Body of pancreas (tissue), 4 donors: Measurements from ENCODE around the gene MT1M. TPM values are rescaled to one million over a fixed set of nuclear protein-coding genes. Genes with fewer than 3 reads are reported as not detected.

Experiments
- ATAC-seq: fragments of 150-250 bp; one replicate; pipeline ENCODE4 v1.9.1; 2016
- DNase-seq, 4 donors: peaks; one replicate each; pipeline ENCODE4 v3.0.0-alpha.2; 2019
- H3K27ac ChIP-seq, 4 donors: fragments of 200-600 bp; sonication (generic); 1 replicate in 3 of 4; 2 replicates in 1 of 4; pipeline versions ENCODE4 v1.5.1 to v1.6.1; 2016 to 2019; ENCODE audit warnings: mild to moderate bottlenecking in 1 of 4, mixed read lengths in 1 of 4, moderate library complexity in 1 of 4
- H3K27me3 ChIP-seq, 2 donors: fragments of 200-600 bp; sonication (generic); one replicate each; pipeline ENCODE4 v1.6.0; 2016; ENCODE audit warnings: mild to moderate bottlenecking in 1 of 2
- H3K36me3 ChIP-seq, 2 donors: fragments of 200-600 bp; sonication (generic); replicated peaks in 1 of 2; 2 replicates each; pipeline ENCODE4 v1.5.1; 2016; ENCODE audit warnings: low read depth in 2 of 2; ENCODE audit not compliant: insufficient read depth in 1 of 2
- H3K4me1 ChIP-seq: fragments of 200-600 bp; sonication (generic); one replicate; pipeline ENCODE4 v1.6.0; 2016
- H3K4me3 ChIP-seq, 2 donors: fragments of 200-600 bp; sonication (generic); 1 replicate in 1 of 2; 2 replicates in 1 of 2; pipeline ENCODE4 v1.5.1; 2016 to 2019
- H3K9me3 ChIP-seq, 3 donors: fragments of 200-600 bp; sonication (generic); 1 replicate in 2 of 3; 2 replicates in 1 of 3; pipeline ENCODE4 v1.5.1; 2016
- POLR2A ChIP-seq, 3 donors: fragments of 450-650 bp; IDR thresholded peaks; one replicate each; pipeline ENCODE4 v1.6.1; 2016; ENCODE audit warnings: antibody characterized with exemption in 3 of 3, mild to moderate bottlenecking in 2 of 3
- WGBS, 2 donors: methylation state at CpG; one replicate each; pipeline ENCODE4 v1.1.5; 2017; 5-methylcytosine and 5-hydroxymethylcytosine counted together
- intact Hi-C: fragments of 100-400 bp; cut with DNase I; formaldehyde crosslinking; loops from one replicate; pipeline ENCODE4 v1.15.1; 2023
- total RNA-seq, 2 donors: library from RNA; depleted of rRNA; stranded (reverse); fragments of >200 nt; gene quantifications; one replicate each; pipeline ENCODE4 v1.1.0, GENCODE V29; 2016
- TF ChIP-seq, protein P1 (sequence below), 7 experiments: fragments of 450-650 bp in 4 of 7; fragments of 200-600 bp in 3 of 7; sonication (generic) in 3 of 7; IDR thresholded peaks; one replicate each; pipeline ENCODE4 v1.5.1; 2016 to 2019; ENCODE audit warnings: antibody characterized with exemption in 7 of 7

MT1M gene
- total RNA-seq, 2 donors from 2014 or later = 9.6 to 112 TPM

DNA sequence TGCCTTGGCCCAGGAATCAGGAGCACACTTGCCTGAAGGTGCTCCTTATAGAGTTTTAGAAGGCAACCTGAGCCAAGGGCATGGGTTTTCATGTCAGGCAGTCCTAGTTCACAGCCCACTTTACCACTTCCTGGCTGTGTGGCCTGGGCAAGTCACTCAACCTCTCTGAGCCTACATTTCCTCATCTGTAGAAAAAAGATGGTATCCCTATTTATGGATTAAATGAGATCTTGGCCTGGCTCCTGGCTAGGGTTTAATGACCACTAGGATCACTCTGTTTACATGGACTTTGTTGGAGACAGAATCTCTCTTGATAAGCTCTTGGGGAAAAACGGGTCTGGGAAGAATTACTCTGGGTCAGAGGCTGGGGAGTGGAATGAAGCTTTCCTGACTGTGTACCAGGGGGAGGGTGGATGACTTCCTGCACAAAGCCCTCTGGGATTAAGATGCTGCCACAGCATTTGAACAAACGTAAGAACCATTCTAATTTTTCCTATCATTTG lies 21.8 kb upstream of the MT1M start:
- TF ChIP-seq POLR2A (IDR thresholded peaks at IDR 0.05) = no peak
- TF ChIP-seq, protein P1, sequence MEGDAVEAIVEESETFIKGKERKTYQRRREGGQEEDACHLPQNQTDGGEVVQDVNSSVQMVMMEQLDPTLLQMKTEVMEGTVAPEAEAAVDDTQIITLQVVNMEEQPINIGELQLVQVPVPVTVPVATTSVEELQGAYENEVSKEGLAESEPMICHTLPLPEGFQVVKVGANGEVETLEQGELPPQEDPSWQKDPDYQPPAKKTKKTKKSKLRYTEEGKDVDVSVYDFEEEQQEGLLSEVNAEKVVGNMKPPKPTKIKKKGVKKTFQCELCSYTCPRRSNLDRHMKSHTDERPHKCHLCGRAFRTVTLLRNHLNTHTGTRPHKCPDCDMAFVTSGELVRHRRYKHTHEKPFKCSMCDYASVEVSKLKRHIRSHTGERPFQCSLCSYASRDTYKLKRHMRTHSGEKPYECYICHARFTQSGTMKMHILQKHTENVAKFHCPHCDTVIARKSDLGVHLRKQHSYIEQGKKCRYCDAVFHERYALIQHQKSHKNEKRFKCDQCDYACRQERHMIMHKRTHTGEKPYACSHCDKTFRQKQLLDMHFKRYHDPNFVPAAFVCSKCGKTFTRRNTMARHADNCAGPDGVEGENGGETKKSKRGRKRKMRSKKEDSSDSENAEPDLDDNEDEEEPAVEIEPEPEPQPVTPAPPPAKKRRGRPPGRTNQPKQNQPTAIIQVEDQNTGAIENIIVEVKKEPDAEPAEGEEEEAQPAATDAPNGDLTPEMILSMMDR (IDR thresholded peaks at IDR 0.05) = no peak
- H3K4me1 ChIP-seq = peaks cover 46% of the 10 kb centered on the region
- intact Hi-C loops = no loop called here
- no peaks in the 10 kb centered on the region for H3K9me3 ChIP-seq
- DNase-seq = no peak
- 17 to 21% methylated on average over 2 of the region's 2 CpGs for WGBS, 2 donors
- ATAC-seq = no peak
- H3K36me3 ChIP-seq = no peaks in the 10 kb centered on the region
- H3K27me3 ChIP-seq = no peaks in the 10 kb centered on the region
- H3K4me3 ChIP-seq = no peak overlapping the region
- peak overlapping the region; percentile 91 to 97 (median 92) for H3K27ac ChIP-seq

DNA sequence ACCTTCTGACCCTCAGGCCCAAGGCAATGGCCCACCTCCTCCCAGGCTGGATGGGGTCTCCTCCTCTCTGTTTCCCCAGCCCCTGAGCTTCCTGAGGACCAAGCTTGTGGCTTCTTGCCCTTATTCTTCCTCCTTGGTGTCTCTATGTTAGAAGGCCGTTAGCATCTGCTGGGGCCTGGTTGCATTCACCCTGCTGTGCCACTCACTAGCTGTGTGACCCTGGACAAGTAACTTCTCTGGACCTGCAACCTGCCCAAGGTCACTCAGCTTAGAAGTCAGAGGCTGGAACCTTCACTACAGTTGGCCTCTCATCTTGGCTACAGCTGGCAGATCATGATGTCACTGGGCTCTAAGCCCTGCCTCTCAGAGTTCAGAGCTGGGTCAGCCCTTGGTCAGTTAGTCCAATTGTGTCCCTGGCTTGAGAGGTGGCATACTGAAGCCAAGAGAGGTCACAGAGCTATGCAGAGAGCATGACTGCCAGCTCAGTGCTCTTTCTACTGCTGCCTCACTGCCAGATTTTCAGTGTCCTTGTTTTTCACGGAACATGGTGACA lies 21.1 kb upstream of the MT1M start:
- Histone ChIP-seq H3K27ac (peak overlapping the region; percentile 91 to 97 (median 92)), H3K4me3 (no peak overlapping the region), H3K27me3 (no peaks in the 10 kb centered on the region), H3K9me3 (no peaks in the 10 kb centered on the region), H3K36me3 (no peaks in the 10 kb centered on the region), H3K4me1 (peaks cover 46% of the 10 kb centered on the region)
- intact Hi-C loops = no loop called here
- 33 to 42% methylated on average over 2 of the region's 2 CpGs for WGBS, 2 donors
- TF ChIP-seq, protein P1 (IDR thresholded peaks at IDR 0.05) = no peak
- TF ChIP-seq POLR2A (IDR thresholded peaks at IDR 0.05) = no peak
- ATAC-seq (peak; percentile 19), DNase-seq (peak; percentile 60 to 73 (median 67))

DNA sequence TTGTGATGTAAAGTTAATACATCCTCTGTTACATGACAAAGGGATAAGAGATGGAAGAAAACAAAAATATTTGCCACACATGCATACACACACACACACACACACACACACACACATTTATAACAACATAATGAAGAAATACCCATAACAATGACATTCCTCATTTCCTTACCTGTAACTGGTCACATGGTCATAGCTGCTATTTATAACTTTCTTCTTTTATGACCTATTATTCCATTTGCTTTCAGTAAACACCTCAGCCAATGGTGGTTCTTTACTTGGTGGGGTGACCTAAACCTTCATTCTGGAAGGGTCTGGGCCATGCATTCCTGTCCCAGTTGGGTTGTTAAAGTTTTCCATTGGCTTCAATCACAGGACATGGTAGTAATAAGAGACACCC lies 18.8 kb upstream of the MT1M start:
- H3K36me3 ChIP-seq = no peaks in the 10 kb centered on the region
- peaks cover 50% of the 10 kb centered on the region for H3K4me1 ChIP-seq
- intact Hi-C loops = no loop called here

DNA sequence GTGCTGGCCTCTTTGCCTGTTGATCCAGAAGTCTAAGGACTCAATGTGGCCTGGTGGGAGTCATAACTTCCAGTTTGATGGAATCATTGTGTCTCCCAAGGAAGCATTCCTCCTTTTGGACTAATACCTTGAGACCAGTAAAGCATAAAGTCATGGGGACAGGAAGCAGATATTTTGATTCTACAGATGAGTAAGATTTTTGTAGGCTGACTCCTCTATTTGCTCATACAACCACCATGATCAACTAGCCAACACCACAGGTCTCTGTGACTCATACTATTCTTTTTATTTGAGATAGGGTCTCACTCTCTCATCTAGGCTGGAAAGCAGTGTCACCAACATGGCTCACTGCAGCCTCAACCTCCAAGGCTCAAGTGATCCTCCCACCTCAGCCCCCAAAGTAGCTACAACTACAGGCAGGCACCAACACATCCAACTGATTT lies 17.9 kb upstream of the MT1M start:
- intact Hi-C loops = no loop called here
- H3K36me3 ChIP-seq = no peaks in the 10 kb centered on the region
- no peak overlapping the region for H3K27ac ChIP-seq
- H3K9me3 ChIP-seq = no peaks in the 10 kb centered on the region
- DNase-seq (no peak), ATAC-seq (no peak)
- H3K4me1 ChIP-seq = peaks cover 49% of the 10 kb centered on the region
- TF ChIP-seq, protein P1 (IDR thresholded peaks at IDR 0.05) = no peak
- TF ChIP-seq POLR2A (IDR thresholded peaks at IDR 0.05) = no peak
- H3K27me3 ChIP-seq = no peaks in the 10 kb centered on the region
- no peak overlapping the region for H3K4me3 ChIP-seq

More for the DNA sequence above, 18.8 kb upstream of the MT1M start:
- no peak overlapping the region for H3K4me3 ChIP-seq
- H3K9me3 ChIP-seq = no peaks in the 10 kb centered on the region
- no peak for ATAC-seq
- TF ChIP-seq, protein P1 (IDR thresholded peaks at IDR 0.05) = no peak
- TF ChIP-seq POLR2A (IDR thresholded peaks at IDR 0.05) = no peak
- no peak overlapping the region for H3K27ac ChIP-seq
- H3K27me3 ChIP-seq = no peaks in the 10 kb centered on the region
- no peak for DNase-seq

DNA sequence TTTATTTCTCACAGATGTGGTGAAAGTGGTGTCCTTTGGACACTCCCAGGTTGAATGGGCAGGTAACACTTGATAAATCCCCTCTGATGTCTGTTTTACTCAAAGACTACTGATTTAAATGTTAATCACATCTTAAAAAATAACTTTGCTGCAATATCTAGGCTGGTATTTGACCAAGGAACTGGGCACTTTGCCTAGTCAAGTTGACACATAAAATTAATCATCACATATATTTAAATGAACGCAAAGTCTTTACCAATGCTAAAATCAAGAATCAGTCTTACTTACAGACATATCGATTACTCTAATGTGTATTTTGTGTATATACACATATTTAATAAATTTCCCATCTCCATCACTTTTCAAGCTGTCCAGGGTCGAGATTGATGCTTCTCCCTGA lies 17.1 kb upstream of the MT1M start:
- no peaks in the 10 kb centered on the region for H3K27me3 ChIP-seq
- ATAC-seq (no peak), DNase-seq (no peak)
- no peak overlapping the region for H3K27ac ChIP-seq
- intact Hi-C loops = no loop called here
- WGBS, 2 donors = 45 to 51% methylated on average over 3 of the region's 3 CpGs
- H3K36me3 ChIP-seq = no peaks in the 10 kb centered on the region
- H3K9me3 ChIP-seq = no peaks in the 10 kb centered on the region
- TF ChIP-seq, protein P1 (IDR thresholded peaks at IDR 0.05) = no peak
- TF ChIP-seq POLR2A (IDR thresholded peaks at IDR 0.05) = no peak
- H3K4me3 ChIP-seq = no peak overlapping the region
- peaks cover 44% of the 10 kb centered on the region for H3K4me1 ChIP-seq
